Keratinocyte (primary cell): ENCODE results near the gene JOSD2. TPM values are rescaled to one million over a fixed set of nuclear protein-coding genes. Genes with fewer than 3 reads are reported as not detected.

Experiments used
- DNase-seq: peaks from one replicate; pipeline ENCODE4 v3.0.0-alpha.2; 2011; ENCODE audit warnings: low read depth, missing footprints, low spot score
- FAIRE-seq: peaks from 2 replicates; lab custom pipeline; 2011; peaks lifted over from hg19 to GRCh38; lab: Jason Lieb, UNC
- H2AFZ ChIP-seq: 2 replicates; pipeline ENCODE4 v1.6.0; 2012; ENCODE audit warnings: low read length, control low read depth, inconsistent platforms; ENCODE audit not compliant: control insufficient read depth
- H3K27ac ChIP-seq: 2 replicates; pipeline ENCODE4 v1.5.1; 2011; ENCODE audit warnings: low read length; ENCODE audit not compliant: control insufficient read depth, insufficient read depth
- H3K27me3 ChIP-seq: 3 replicates; pipeline ENCODE4 v1.6.0; 2011; ENCODE audit warnings: low read length; ENCODE audit not compliant: control insufficient read depth, insufficient read depth; ENCODE audit errors: extremely low read depth
- H3K36me3 ChIP-seq, 2 experiments: 2 replicates in 1 of 2; 3 replicates in 1 of 2; pipeline ENCODE4 v1.5.1; 2011; ENCODE audit warnings: low read length in 2 of 2, mild to moderate bottlenecking in 1 of 2; ENCODE audit not compliant: control insufficient read depth in 2 of 2, insufficient read depth in 2 of 2; ENCODE audit errors: extremely low read depth in 1 of 2
- H3K4me1 ChIP-seq: 3 replicates; pipeline ENCODE4 v1.5.1; 2011; ENCODE audit warnings: low read length; ENCODE audit not compliant: control insufficient read depth, insufficient read depth; ENCODE audit errors: extremely low read depth
- H3K4me2 ChIP-seq: 3 replicates; pipeline ENCODE4 v1.6.0; 2011; ENCODE audit warnings: low read depth, low read length; ENCODE audit not compliant: control insufficient read depth, insufficient read depth; ENCODE audit errors: extremely low read depth
- H3K4me3 ChIP-seq, 3 experiments: fragments of 200-600 bp in 1 of 3; sonication (generic) in 1 of 3; 2 replicates in 2 of 3; 3 replicates in 1 of 3; pipeline ENCODE4 v1.5.1; 2011 to 2016; ENCODE audit warnings: low read length in 3 of 3, mild to moderate bottlenecking in 3 of 3, control low read depth in 2 of 3, inconsistent platforms in 1 of 3, low read depth in 1 of 3, mixed read lengths in 1 of 3, mixed run types in 1 of 3, moderate library complexity in 1 of 3; ENCODE audit not compliant: control insufficient read depth in 2 of 3, insufficient read depth in 2 of 3; ENCODE audit errors: extremely low read depth in 1 of 3
- H3K79me2 ChIP-seq: 2 replicates; pipeline ENCODE4 v1.6.0; 2012; ENCODE audit warnings: low read length; ENCODE audit not compliant: control insufficient read depth, insufficient read depth
- H3K9ac ChIP-seq: 3 replicates; pipeline ENCODE4 v1.6.0; 2011; ENCODE audit warnings: low read length; ENCODE audit not compliant: control insufficient read depth, insufficient read depth; ENCODE audit errors: extremely low read depth
- H3K9me1 ChIP-seq: 3 replicates; pipeline ENCODE4 v1.6.0; 2011; ENCODE audit warnings: low read length; ENCODE audit not compliant: control insufficient read depth, insufficient read depth; ENCODE audit errors: extremely low read depth
- H3K9me3 ChIP-seq: 2 replicates; pipeline ENCODE4 v1.5.1; 2012; ENCODE audit warnings: low read depth, low read length; ENCODE audit not compliant: control insufficient read depth
- H4K20me1 ChIP-seq: 3 replicates; pipeline ENCODE4 v1.6.0; 2011; ENCODE audit warnings: low read length; ENCODE audit not compliant: control insufficient read depth, insufficient read depth; ENCODE audit errors: extremely low read depth
- CTCF ChIP-seq, 3 experiments: IDR thresholded peaks in 1 of 3; conservative IDR thresholded peaks in 1 of 3; optimal IDR thresholded peaks in 1 of 3; 2 replicates in 2 of 3; 3 replicates in 1 of 3; pipeline versions ENCODE3 to v1.5.1; 2011; ENCODE audit warnings: low read length in 3 of 3, mild to moderate bottlenecking in 3 of 3, moderate library complexity in 2 of 3, control low read depth in 1 of 3, inconsistent platforms in 1 of 3; ENCODE audit not compliant: insufficient read depth in 2 of 3; ENCODE audit errors: extremely low read depth in 1 of 3
- EZH2 ChIP-seq: IDR thresholded peaks from one replicate; pipeline ENCODE4 v1.6.1; 2012; ENCODE audit warnings: inconsistent platforms, mild to moderate bottlenecking, low read length, moderate library complexity
- dilution Hi-C: fragments of 300-500 bp; cut with MboI; formaldehyde crosslinking; loops from one replicate; pipeline ENCODE4 v1.7.0; 2020; ENCODE audit warnings: low sequenced_read_pairs; ENCODE audit not compliant: extremely low pct_ligation_motif_present
- polyA plus RNA-seq, 5 experiments: library from polyadenylated mRNA; depleted of rRNA in 3 of 5; stranded (reverse) in 3 of 5; stranded (forward) in 1 of 5; unstranded in 1 of 5; fragments of >200 nt; gene quantifications; 1 replicate in 1 of 5; 2 replicates in 3 of 5; 3 replicates in 1 of 5; pipeline versions ENCODE4 v1.2.1 to v1.2.3, GENCODE V29; 2011 to 2012; ENCODE audit warnings: missing spikeins in 2 of 5, low read depth in 1 of 5, low replicate concordance in 1 of 5

JOSD2 gene
- polyA plus RNA-seq, 1 donor (not counting 4 experiments of a cell fraction or from before 2014, with no cell fraction given), result 18.7 TPM

GRCh38 chr19:50488389-50489194 is 22.4 kb downstream of the JOSD2 start:
- dilution Hi-C loops, result no loop called here
- no peak overlapping the region for H3K4me2 ChIP-seq
- DNase-seq (no peak), FAIRE-seq (no peak)
- H4K20me1 ChIP-seq, result no peaks in the 10 kb centered on the region
- H3K9me1 ChIP-seq, result no peaks in the 10 kb centered on the region
- no peak overlapping the region for H2AFZ ChIP-seq
- TF ChIP-seq CTCF (optimal IDR thresholded peaks at IDR 0.05 in 1 of 3, IDR thresholded peaks at IDR 0.05 in 1 of 3, conservative IDR thresholded peaks at IDR 0.05 in 1 of 3; ENCODE audit: extremely low read depth in 1 of 3, insufficient read depth in 2 of 3, low read length in 3 of 3), result no peak
- peak; percentile 34 for TF ChIP-seq EZH2
- no peak overlapping the region for H3K27ac ChIP-seq
- no peak overlapping the region for H3K9ac ChIP-seq
- H3K9me3 ChIP-seq, result no peaks in the 10 kb centered on the region
- peaks cover 0 to 1% of the 10 kb centered on the region in 2 experiments for H3K36me3 ChIP-seq
- H3K4me3 ChIP-seq, result no peak overlapping the region
- H3K79me2 ChIP-seq, result no peaks in the 10 kb centered on the region
- H3K27me3 ChIP-seq, result peaks cover 51% of the 10 kb centered on the region
- no peaks in the 10 kb centered on the region for H3K4me1 ChIP-seq

- dilution Hi-C loops, result no loop called here
- TF ChIP-seq EZH2 (no peak), CTCF (optimal IDR thresholded peaks at IDR 0.05 in 1 of 3, IDR thresholded peaks at IDR 0.05 in 1 of 3, conservative IDR thresholded peaks at IDR 0.05 in 1 of 3; ENCODE audit: extremely low read depth in 1 of 3, insufficient read depth in 2 of 3, low read length in 3 of 3) (peak; percentile 41 to 79 (median 69))
- no peaks in the 10 kb centered on the region for H3K9me3 ChIP-seq
Measured at GRCh38 chr19:50486823-50487515, 24.0 kb downstream of the JOSD2 start.

More at GRCh38 chr19:50486823-50487515, 24.0 kb downstream of the JOSD2 start:
- H3K27ac ChIP-seq, result no peak overlapping the region
- H3K9ac ChIP-seq, result no peak overlapping the region
- H3K4me1 ChIP-seq, result no peaks in the 10 kb centered on the region
- H3K79me2 ChIP-seq, result no peaks in the 10 kb centered on the region
- peaks cover 0 to 9% of the 10 kb centered on the region in 2 experiments for H3K36me3 ChIP-seq
- no peaks in the 10 kb centered on the region for H3K9me1 ChIP-seq
- no peak overlapping the region for H2AFZ ChIP-seq
- H4K20me1 ChIP-seq, result no peaks in the 10 kb centered on the region
- no peak for FAIRE-seq
- no peak overlapping the region for H3K4me2 ChIP-seq
- H3K4me3 ChIP-seq, result no peak overlapping the region
- H3K27me3 ChIP-seq, result peaks cover 37% of the 10 kb centered on the region
- DNase-seq, result peak; percentile 32
